Measurements from ENCODE around the gene NTN1. TPM values are rescaled to one million over a fixed set of nuclear protein-coding genes. Genes with fewer than 3 reads are reported as not detected.

The NTN1 gene
- total and polyA plus RNA-seq, 2 of the 4 experiments (the other 2 are of a cell fraction): under 0.01 to 0.07 TPM

DNA sequence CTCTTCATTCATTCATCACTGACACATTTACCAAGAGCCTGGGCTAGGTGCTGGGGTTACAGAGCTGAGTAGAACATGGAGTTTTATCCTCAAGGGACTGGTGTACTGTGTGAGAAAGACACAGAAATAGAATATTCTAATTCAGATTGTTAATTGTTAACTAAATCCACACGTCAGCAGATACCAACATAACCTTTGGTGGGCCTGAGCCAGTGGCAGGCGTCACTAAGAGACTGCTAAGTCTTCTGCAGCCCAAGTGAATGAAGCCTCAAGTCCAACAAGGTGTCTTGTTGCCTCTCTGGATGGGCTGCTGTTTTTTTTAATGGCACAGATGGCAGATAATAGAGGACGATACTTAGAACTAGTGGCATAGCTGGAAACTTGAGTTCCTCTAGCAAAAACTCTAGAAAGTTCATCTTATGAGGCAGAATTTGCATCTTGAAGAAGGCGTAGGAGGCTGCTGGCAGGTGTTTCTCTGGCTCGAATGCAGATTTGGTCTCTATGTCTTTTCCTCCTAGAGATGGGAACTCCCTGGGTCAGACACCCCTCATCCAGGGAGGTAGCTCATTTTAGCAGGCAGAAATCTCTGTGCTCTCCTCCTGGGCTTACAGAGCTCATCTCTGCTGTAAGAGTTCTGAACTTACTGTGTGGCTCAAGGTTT, 179.5 kb downstream of the NTN1 start:
- Histone ChIP-seq H3K14ac (replicated peaks; ENCODE audit: low read depth, low read length) (no peak overlapping the region), H3K23ac (ENCODE audit: low read depth, low read length) (no peak overlapping the region), H2AFZ (replicated peaks; ENCODE audit: low read length, poor library complexity) (no peak overlapping the region), H2BK120ac (ENCODE audit: low read depth, low read length) (no peak overlapping the region), H4K8ac (ENCODE audit: low read depth in 2 of 2, low read length in 2 of 2) (no peak overlapping the region), H4K91ac (ENCODE audit: insufficient read depth, low read depth, low read length) (no peak overlapping the region), H2BK5ac (ENCODE audit: low read depth, low read length, poor library complexity, severe bottlenecking) (no peak overlapping the region), H3K56ac (ENCODE audit: extremely low read depth, insufficient read depth, low read length) (no peak overlapping the region), H3K18ac (ENCODE audit: low read depth, low read length) (no peak overlapping the region), H3K4me3 (ENCODE audit: insufficient read depth, low read depth, low read length) (no peak overlapping the region), H4K5ac (ENCODE audit: low read depth, low read length) (no peak overlapping the region), H2BK15ac (ENCODE audit: low read depth, low read length) (no peak overlapping the region), H3K4me1 (ENCODE audit: control insufficient read depth, insufficient read depth, low read length) (no peaks in the 10 kb centered on the region), H3K27me3 (ENCODE audit: control insufficient read depth, insufficient read depth, low read length) (peaks cover 11% of the 10 kb centered on the region; the same call in 1 of the 2 replicates), H3K36me3 (ENCODE audit: control insufficient read depth, insufficient read depth, low read length) (no peaks in the 10 kb centered on the region), H4K20me1 (ENCODE audit: insufficient read depth, low read length) (no peaks in the 10 kb centered on the region), H2BK20ac (ENCODE audit: low read depth, low read length) (no peak overlapping the region), H2AK9ac (replicated peaks; ENCODE audit: low read depth, low read length, poor library complexity) (no peak overlapping the region), H3K4me2 (ENCODE audit: low read depth, low read length) (no peak overlapping the region), H3K9ac (ENCODE audit: low read depth, low read length) (no peak overlapping the region), H3K27ac (ENCODE audit: insufficient read depth, low read length) (no peak overlapping the region), H3K9me3 (ENCODE audit: control insufficient read depth, insufficient read depth, low read length) (no peaks in the 10 kb centered on the region; the same call in 1 of the 2 replicates), H3K9me1 (ENCODE audit: insufficient read depth, low read length) (no peaks in the 10 kb centered on the region), H3K79me1 (ENCODE audit: low read depth in 1 of 2, low read length in 2 of 2) (no peaks in the 10 kb centered on the region), H3K4ac (ENCODE audit: low read depth, low read length) (no peak overlapping the region), H2AK5ac (ENCODE audit: low read depth, low read length) (no peak overlapping the region)
- CTCF ChIA-PET: no interaction called here
- dilution Hi-C loops (cut with HindIII; ENCODE audit: low sequenced_read_pairs, unreplicated experiment) (no loop called here), in situ Hi-C loops (cut with MboI; ENCODE audit: low sequenced_read_pairs) (loop anchor here (10.0 kb wide), 1 partner anchor 56 kb away; no protein-coding TSS in a partner anchor), intact Hi-C loops (cut with micrococcal nuclease) (no loop called here)
- ATAC-seq (ENCODE audit: low read depth) (no peak), DNase-seq (no peak)
- POLR2A ChIA-PET (ENCODE audit: unreplicated experiment): no interaction called here
- BruUV-seq (replicated peaks): no TSS peak
- TF ChIP-seq NFE2L2 (IDR thresholded peaks at IDR 0.05; ENCODE audit: low read depth, low read length): no peak
- TF ChIP-seq, protein P1, sequence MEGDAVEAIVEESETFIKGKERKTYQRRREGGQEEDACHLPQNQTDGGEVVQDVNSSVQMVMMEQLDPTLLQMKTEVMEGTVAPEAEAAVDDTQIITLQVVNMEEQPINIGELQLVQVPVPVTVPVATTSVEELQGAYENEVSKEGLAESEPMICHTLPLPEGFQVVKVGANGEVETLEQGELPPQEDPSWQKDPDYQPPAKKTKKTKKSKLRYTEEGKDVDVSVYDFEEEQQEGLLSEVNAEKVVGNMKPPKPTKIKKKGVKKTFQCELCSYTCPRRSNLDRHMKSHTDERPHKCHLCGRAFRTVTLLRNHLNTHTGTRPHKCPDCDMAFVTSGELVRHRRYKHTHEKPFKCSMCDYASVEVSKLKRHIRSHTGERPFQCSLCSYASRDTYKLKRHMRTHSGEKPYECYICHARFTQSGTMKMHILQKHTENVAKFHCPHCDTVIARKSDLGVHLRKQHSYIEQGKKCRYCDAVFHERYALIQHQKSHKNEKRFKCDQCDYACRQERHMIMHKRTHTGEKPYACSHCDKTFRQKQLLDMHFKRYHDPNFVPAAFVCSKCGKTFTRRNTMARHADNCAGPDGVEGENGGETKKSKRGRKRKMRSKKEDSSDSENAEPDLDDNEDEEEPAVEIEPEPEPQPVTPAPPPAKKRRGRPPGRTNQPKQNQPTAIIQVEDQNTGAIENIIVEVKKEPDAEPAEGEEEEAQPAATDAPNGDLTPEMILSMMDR (conservative IDR thresholded peaks at IDR 0.05; ENCODE audit: low read depth, low read length): no peak
- TF ChIP-seq POLR2A (IDR thresholded peaks at IDR 0.05; ENCODE audit: low read depth, low read length): no peak
- TF ChIP-seq, protein P2, sequence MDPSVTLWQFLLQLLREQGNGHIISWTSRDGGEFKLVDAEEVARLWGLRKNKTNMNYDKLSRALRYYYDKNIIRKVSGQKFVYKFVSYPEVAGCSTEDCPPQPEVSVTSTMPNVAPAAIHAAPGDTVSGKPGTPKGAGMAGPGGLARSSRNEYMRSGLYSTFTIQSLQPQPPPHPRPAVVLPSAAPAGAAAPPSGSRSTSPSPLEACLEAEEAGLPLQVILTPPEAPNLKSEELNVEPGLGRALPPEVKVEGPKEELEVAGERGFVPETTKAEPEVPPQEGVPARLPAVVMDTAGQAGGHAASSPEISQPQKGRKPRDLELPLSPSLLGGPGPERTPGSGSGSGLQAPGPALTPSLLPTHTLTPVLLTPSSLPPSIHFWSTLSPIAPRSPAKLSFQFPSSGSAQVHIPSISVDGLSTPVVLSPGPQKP (IDR thresholded peaks at IDR 0.05; ENCODE audit: borderline replicate concordance, low read depth, low read length): no peak
- no peak for TF ChIP-seq RCOR1 (IDR thresholded peaks at IDR 0.05; ENCODE audit: insufficient replicate concordance, low read length)
- no peak for TF ChIP-seq MAFK (IDR thresholded peaks at IDR 0.05; ENCODE audit: low read depth, low read length)
- TF ChIP-seq MXI1 (IDR thresholded peaks at IDR 0.05; ENCODE audit: borderline replicate concordance, low read depth, low read length): no peak
- no peak for TF ChIP-seq CEBPB (IDR thresholded peaks at IDR 0.05; ENCODE audit: low read depth, low read length)
- no peak for TF ChIP-seq FOS (IDR thresholded peaks at IDR 0.05; ENCODE audit: low read depth, low read length)
- no peak for TF ChIP-seq BHLHE40 (IDR thresholded peaks at IDR 0.05; ENCODE audit: low read depth, low read length)
- TF ChIP-seq, protein P3, sequence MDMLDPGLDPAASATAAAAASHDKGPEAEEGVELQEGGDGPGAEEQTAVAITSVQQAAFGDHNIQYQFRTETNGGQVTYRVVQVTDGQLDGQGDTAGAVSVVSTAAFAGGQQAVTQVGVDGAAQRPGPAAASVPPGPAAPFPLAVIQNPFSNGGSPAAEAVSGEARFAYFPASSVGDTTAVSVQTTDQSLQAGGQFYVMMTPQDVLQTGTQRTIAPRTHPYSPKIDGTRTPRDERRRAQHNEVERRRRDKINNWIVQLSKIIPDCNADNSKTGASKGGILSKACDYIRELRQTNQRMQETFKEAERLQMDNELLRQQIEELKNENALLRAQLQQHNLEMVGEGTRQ (IDR thresholded peaks at IDR 0.05; ENCODE audit: low read depth, low read length): no peak
- no peak for TF ChIP-seq RFX5 (IDR thresholded peaks at IDR 0.05; ENCODE audit: low read depth, low read length)
- TF ChIP-seq CHD1 (IDR thresholded peaks at IDR 0.05; ENCODE audit: low read depth, low read length): no peak
- no peak for TF ChIP-seq MAZ (IDR thresholded peaks at IDR 0.05; ENCODE audit: borderline replicate concordance, low read depth, low read length)
- TF ChIP-seq SMC3 (IDR thresholded peaks at IDR 0.05; ENCODE audit: low read depth, low read length): no peak
- TF ChIP-seq RAD21 (IDR thresholded peaks at IDR 0.05; ENCODE audit: low read length): no peak
- WGBS, 2 experiments (ENCODE audit: extremely low coverage in 2 of 2, insufficient read length in 1 of 2): no CpG with 5 or more reads among the region's 5 CpGs
